ELF-1 (cell line): ENCODE data around the gene MYO5C.
"Not testable (repeated sequence)": the region's sequence is repeated elsewhere in the genome, so short reads cannot be mapped to it uniquely, and the experiment has no call there.

Source experiments
- DNase-seq: peaks from one replicate; pipeline ENCODE4 v3.0.0-alpha.2; 2016; ENCODE audit warnings: low read depth, low spot score

MYO5C gene

GRCh38 chr15:52308446-52309153, 13.0 kb upstream of the MYO5C start:
- no peak for DNase-seq

DNA sequence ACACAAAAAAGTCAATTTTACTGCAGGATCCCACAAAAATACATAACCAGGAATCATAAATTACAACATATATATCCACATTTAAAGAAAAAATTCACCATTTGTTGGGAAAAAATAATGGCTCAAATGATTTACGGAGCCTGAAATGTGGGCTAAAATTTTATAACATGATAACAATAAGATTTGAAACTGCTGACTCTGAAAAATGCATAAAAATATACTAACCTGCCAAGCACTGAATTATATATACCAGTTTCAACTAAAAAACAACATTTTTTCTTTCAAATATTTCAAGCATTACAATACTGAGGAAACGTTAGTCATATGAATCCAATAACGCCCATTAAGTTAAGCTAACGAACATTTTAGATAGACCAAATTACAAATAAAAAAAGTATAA, 12.2 kb upstream of the MYO5C start:
- DNase-seq, result no peak

GRCh38 chr15:52306270-52306669, 10.7 kb upstream of the MYO5C start:
- DNase-seq, result no peak

- DNase-seq, result peak; percentile 62
Observed at GRCh38 chr15:52303093-52303772, 7.6 kb upstream of the MYO5C start.

- no peak for DNase-seq
Observed at GRCh38 chr15:52301265-52301847, 5.8 kb upstream of the MYO5C start.

- no peak for DNase-seq
Observed at GRCh38 chr15:52294881-52295420, 653 bp downstream of the MYO5C start.

DNA sequence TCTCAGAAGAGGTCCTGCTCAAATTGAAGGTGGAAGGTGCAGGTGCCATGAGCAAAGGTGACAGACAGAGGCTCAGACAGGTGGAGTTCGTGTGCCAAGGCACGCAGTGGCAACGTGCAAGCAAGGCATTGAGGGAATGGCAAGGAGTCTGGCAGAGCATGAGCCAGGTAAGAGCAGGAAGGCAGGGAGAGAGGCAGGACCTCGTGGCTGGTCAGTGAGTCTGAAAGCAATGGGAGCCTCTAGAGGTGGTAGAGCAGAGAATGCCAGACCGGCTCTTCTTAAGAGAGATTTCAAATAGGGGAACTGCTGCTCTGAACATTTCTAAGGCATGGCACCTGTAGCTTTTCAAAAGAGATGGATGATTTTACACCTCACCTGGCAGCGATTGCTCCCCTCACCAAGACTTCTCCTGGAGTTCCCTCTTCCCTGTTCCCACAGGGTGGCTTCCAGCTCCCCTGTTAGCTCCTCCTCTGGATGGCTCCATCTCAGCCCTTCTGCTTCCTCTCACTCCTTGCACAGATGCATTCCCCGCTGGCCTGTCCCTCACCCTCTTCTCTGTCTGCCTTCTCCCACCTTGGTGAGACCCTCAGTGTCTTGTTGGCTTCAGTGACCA, 2.7 kb downstream of the MYO5C start:
- no peak for DNase-seq

- DNase-seq, result no peak
Observed at GRCh38 chr15:52291204-52291603, 4.4 kb downstream of the MYO5C start.

DNA sequence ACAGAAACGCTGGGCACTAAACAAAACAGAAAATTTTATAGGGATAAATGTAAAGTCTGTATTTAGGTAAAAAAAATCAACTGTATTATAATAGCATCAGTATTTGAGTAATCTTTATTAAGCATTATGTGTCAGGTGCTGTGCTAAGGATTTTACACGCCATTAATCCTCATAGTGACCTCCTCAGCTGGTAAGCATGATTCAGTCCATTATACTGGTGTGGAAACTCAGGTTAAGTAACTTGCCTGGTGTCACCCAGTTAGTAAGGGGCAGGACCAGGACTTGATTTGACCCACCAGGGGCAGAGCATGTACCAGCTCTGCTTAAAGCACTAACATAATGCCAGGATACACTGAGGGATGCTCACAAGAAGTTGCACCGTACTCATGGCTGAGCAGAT, 4.8 kb downstream of the MYO5C start:
- DNase-seq, result no peak

- no peak for DNase-seq
Observed at GRCh38 chr15:52290329-52290728, 5.3 kb downstream of the MYO5C start.

- DNase-seq, result peak; percentile 54
Observed at GRCh38 chr15:52289629-52290081, 5.9 kb downstream of the MYO5C start.

DNA sequence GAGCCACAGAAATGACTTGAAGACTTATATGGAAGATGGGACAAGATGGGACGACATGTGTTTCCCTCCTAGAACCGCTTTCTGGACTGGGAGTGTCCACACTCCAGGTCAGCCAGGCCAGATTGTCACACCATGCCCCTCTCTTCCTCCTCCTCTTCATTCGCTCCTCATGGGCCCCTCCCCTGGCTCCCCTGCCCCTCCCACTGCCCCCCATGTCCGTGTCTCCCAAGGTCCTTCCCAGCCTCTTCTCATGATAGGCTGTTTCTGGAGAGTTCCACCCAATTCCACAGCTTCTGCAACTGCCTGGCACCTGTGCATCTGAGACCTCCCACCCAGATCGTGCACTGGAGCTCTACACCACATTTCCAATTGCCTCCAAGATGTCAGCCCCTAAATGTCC, 6.6 kb downstream of the MYO5C start:
- DNase-seq, result no peak

GRCh38 chr15:52288051-52288942, 7.3 kb downstream of the MYO5C start:
- DNase-seq, result peak; percentile 76

- DNase-seq, result no peak
Observed at GRCh38 chr15:52287114-52287513, 8.5 kb downstream of the MYO5C start.

- DNase-seq, result not testable (repeated sequence)
Observed at GRCh38 chr15:52285941-52286340, 9.7 kb downstream of the MYO5C start.

DNA sequence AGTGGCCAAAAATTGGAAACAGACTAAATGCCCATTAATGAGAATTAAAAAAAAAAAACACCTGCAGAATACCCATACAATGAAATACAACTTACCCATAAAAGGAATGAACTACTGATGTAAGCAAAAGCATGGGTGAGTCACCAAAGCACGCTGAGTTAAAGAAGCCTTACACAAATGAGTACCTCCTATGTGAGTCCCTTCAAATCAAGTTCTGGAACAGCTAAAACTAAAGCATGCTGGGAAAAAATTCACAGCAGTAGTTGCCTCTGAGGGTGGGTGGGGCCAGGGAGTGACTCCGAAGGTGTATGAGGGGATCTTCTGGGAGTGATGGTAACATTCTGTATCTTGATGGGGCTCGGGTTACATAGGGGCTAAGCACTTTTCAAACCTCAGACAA, 11.4 kb downstream of the MYO5C start:
- no peak for DNase-seq

DNA sequence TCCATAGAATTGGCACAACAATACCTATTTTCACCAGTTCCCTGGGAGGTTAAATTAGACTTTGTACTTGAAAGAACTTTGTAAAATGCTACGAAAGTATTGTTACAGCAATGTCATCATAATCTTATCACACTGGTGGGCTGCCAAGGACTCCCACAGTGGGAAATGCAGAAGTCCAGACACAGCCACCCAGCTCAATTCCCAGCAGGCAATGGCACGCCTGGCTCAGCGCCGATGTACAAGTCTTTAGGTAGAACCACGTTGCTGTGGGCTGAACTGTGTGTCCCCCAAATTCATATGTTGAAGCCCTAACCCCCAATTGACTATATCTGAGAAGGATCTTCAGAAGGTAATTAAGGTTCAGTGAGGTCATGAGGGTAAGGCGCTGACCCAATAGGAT, 12.3 kb downstream of the MYO5C start:
- DNase-seq, result no peak

- no peak for DNase-seq
Observed at GRCh38 chr15:52282418-52282817, 13.2 kb downstream of the MYO5C start.

- DNase-seq, result no peak
Observed at GRCh38 chr15:52281085-52282035, 14.2 kb downstream of the MYO5C start.
